Loucy (cell line): ENCODE data around the gene TMEM259.

Source experiments
- H2AFZ ChIP-seq: fragments of 200-600 bp; sonication (generic); 2 replicates; pipeline ENCODE4 v1.6.0; 2016; ENCODE audit warnings: antibody characterized with exemption, mild to moderate bottlenecking, low read length, moderate library complexity
- H3F3A ChIP-seq: fragments of 200-600 bp; 2 replicates; pipeline ENCODE4 v1.6.0; 2016; ENCODE audit warnings: antibody characterized with exemption, low read depth, mild to moderate bottlenecking
- H3K27me3 ChIP-seq: fragments of 200-600 bp; sonication (generic); 2 replicates; pipeline ENCODE4 v1.6.1; 2014; ENCODE audit warnings: low read length, mild to moderate bottlenecking; ENCODE audit not compliant: insufficient read depth, poor library complexity, severe bottlenecking
- H3K36me3 ChIP-seq: fragments of 200-600 bp; sonication (generic); 2 replicates; pipeline ENCODE4 v1.6.1; 2016; ENCODE audit warnings: low read length; ENCODE audit not compliant: insufficient read depth
- H3K4me1 ChIP-seq: fragments of 200-600 bp; sonication (generic); 2 replicates; pipeline ENCODE4 v1.5.1; 2014; ENCODE audit warnings: low read length, mild to moderate bottlenecking; ENCODE audit not compliant: insufficient read depth, poor library complexity, severe bottlenecking
- H3K4me2 ChIP-seq: fragments of 200-600 bp; sonication (generic); 2 replicates; pipeline ENCODE4 v1.6.0; 2014; ENCODE audit warnings: antibody characterized with exemption, low read length, low read depth, mild to moderate bottlenecking; ENCODE audit not compliant: poor library complexity, severe bottlenecking
- H3K4me3 ChIP-seq: fragments of 200-600 bp; sonication (generic); 2 replicates; pipeline ENCODE4 v1.5.1; 2014; ENCODE audit warnings: low read length, mild to moderate bottlenecking, mixed read lengths; ENCODE audit not compliant: poor library complexity, severe bottlenecking
- H3K79me2 ChIP-seq: fragments of 200-600 bp; sonication (generic); 2 replicates; pipeline ENCODE4 v1.6.1; 2014; ENCODE audit warnings: low read length; ENCODE audit not compliant: insufficient read depth
- H3K9ac ChIP-seq: fragments of 200-600 bp; sonication (generic); 2 replicates; pipeline ENCODE4 v1.6.0; 2014; ENCODE audit warnings: mild to moderate bottlenecking, low read depth, low read length, moderate library complexity; ENCODE audit not compliant: poor library complexity, severe bottlenecking
- H3K9me2 ChIP-seq: fragments of 200-600 bp; sonication (generic); replicated peaks from 2 replicates; pipeline ENCODE4 v1.6.1; 2016; ENCODE audit warnings: low read depth, low read length, mixed read lengths
- H3K9me3 ChIP-seq: fragments of 200-600 bp; sonication (generic); 2 replicates; pipeline ENCODE4 v1.6.1; 2014; ENCODE audit warnings: mild to moderate bottlenecking, antibody characterized with exemption, low read length, low read depth; ENCODE audit not compliant: insufficient read depth
- H4K20me1 ChIP-seq: fragments of 200-600 bp; sonication (generic); 2 replicates; pipeline ENCODE4 v1.6.0; 2014; ENCODE audit warnings: antibody characterized with exemption, low read length, mild to moderate bottlenecking; ENCODE audit not compliant: insufficient read depth, poor library complexity, severe bottlenecking
- CTCF ChIP-seq: fragments of 200-600 bp; sonication (generic); conservative IDR thresholded peaks from 2 replicates; pipeline ENCODE4 v1.5.1; 2014; ENCODE audit warnings: mild to moderate bottlenecking, antibody characterized with exemption, low read length
- EZH2phosphoT487 ChIP-seq: fragments of 200-600 bp; IDR thresholded peaks from 2 replicates; pipeline ENCODE4 v1.6.1; 2018; ENCODE audit warnings: antibody characterized with exemption, mild to moderate bottlenecking, moderate library complexity, borderline replicate concordance

TMEM259 gene

DNA sequence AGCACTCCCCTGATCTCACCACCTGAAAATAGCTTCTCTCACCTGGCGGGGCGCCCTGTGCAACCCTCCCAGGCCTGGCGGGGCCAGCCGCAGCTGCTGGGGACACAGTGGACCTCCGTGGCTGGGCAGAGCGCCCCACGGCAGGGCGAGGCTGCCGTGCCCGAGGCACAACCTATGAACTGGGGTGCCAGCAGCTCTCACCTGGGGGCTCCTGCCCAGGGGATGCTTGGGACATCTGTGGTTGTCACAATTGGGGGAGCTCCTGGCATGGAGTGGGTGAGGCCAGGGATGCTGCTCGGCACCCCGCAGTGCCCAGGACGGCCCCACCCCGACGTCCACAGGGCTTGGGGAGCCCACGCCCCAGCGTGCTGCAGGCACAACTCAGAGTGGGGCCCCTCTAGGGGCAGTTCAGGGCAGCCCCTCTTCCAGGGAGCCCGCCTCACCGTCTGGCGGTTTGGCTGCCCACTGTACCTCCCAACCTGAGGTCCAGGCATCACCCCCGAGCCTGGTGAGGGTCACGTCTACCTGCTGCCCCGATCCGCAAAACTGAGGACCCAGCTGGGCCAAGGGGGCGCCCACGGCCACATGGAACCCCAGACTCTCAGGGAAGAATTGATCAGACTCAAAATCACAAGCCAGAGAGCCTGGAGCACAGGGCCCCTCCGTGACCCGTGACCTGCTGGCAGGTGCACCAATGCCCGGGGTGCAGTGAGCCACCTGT lies 5.7 kb downstream of the TMEM259 start:
- H3K4me1 ChIP-seq = peaks cover 26% of the 10 kb centered on the region
- H3K27me3 ChIP-seq = no peaks in the 10 kb centered on the region
- no peak overlapping the region for H3K9ac ChIP-seq
- H3K79me2 ChIP-seq = peaks cover 70% of the 10 kb centered on the region
- H3K9me2 ChIP-seq = no peaks in the 10 kb centered on the region
- no peak overlapping the region for H2AFZ ChIP-seq
- H3K4me2 ChIP-seq = no peak overlapping the region
- H3F3A ChIP-seq = no peaks in the 10 kb centered on the region
- no peaks in the 10 kb centered on the region for H3K9me3 ChIP-seq
- peaks cover 70% of the 10 kb centered on the region for H4K20me1 ChIP-seq
- peaks cover 24% of the 10 kb centered on the region; the same call in 1 of the 2 replicates for H3K36me3 ChIP-seq
- TF ChIP-seq EZH2phosphoT487 = no peak
- no peak for TF ChIP-seq CTCF
- H3K4me3 ChIP-seq = no peak overlapping the region

GRCh38 chr19:1014161-1015060 lies 6.5 kb downstream of the TMEM259 start:
- no peaks in the 10 kb centered on the region for H3K27me3 ChIP-seq
- peaks cover 28% of the 10 kb centered on the region; the same call in 1 of the 2 replicates for H3K36me3 ChIP-seq

DNA sequence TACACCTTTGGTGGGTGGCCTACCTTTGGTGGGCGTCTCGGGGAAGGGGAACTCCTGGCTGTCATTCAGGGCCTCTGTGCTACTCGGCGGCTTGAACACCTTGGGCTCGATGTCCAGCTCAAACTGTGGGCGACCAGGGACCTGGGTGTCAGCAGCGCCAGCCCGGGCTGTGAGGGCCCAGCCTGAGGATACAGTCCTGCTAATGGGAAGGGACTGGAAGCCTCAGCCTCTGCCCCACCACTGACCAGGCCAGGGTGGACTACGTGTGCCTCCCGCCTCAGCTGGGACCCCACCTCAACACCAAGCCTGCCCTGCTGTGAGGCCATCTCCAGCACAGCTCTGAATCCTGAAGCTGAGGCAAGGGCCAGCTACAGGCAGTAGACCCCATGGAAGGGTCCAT lies 7.7 kb downstream of the TMEM259 start:
- Histone ChIP-seq H3K4me2 (no peak overlapping the region), H3K4me3 (no peak overlapping the region), H4K20me1 (peaks cover 50% of the 10 kb centered on the region), H3K9ac (no peak overlapping the region), H3K27me3 (no peaks in the 10 kb centered on the region), H2AFZ (no peak overlapping the region), H3F3A (no peaks in the 10 kb centered on the region), H3K9me3 (no peaks in the 10 kb centered on the region), H3K9me2 (no peaks in the 10 kb centered on the region), H3K79me2 (peaks cover 50% of the 10 kb centered on the region), H3K36me3 (peaks cover 28% of the 10 kb centered on the region; the same call in 1 of the 2 replicates), H3K4me1 (peaks cover 14% of the 10 kb centered on the region)
- TF ChIP-seq CTCF (no peak), EZH2phosphoT487 (no peak)

More at GRCh38 chr19:1014161-1015060, 6.5 kb downstream of the TMEM259 start:
- TF ChIP-seq EZH2phosphoT487 = no peak
- no peak for TF ChIP-seq CTCF
- Histone ChIP-seq H2AFZ (no peak overlapping the region), H3K9me2 (no peaks in the 10 kb centered on the region), H3K79me2 (peaks cover 62% of the 10 kb centered on the region), H4K20me1 (peaks cover 62% of the 10 kb centered on the region), H3K4me3 (no peak overlapping the region), H3K4me1 (peaks cover 26% of the 10 kb centered on the region), H3F3A (no peaks in the 10 kb centered on the region), H3K9me3 (no peaks in the 10 kb centered on the region), H3K4me2 (no peak overlapping the region), H3K9ac (no peak overlapping the region)
